Measurements from ENCODE around the gene ARPP19.
"Not testable (repeated sequence)": the region's sequence is repeated elsewhere in the genome, so short reads cannot be mapped to it uniquely, and the experiment has no call there.

ARPP19 gene

GRCh38 chr15:52546031-52546751 lies 22.6 kb downstream of the ARPP19 start:
- no peak for DNase-seq

GRCh38 chr15:52540374-52541012 lies 28.3 kb downstream of the ARPP19 start:
- DNase-seq: no peak

- no peak for DNase-seq
These were observed 31.4 kb downstream of the ARPP19 start for GRCh38 chr15:52537459-52537858.

- DNase-seq: no peak
These were observed 36.4 kb downstream of the ARPP19 start for GRCh38 chr15:52532427-52532826.

- no peak for DNase-seq
These were observed 38.9 kb downstream of the ARPP19 start for GRCh38 chr15:52529940-52530339.

- peak in 1 of 2 experiments; percentile 48 for DNase-seq
These were observed 39.4 kb downstream of the ARPP19 start for GRCh38 chr15:52529341-52529924.

- DNase-seq: no peak
These were observed 40.1 kb downstream of the ARPP19 start, which contains the start of gene MYO5A for GRCh38 chr15:52528564-52529340. Gene MYO5A (minus strand): TSS chr15:52528880. CDS start chr15:52528806, 74 bp downstream.

GRCh38 chr15:52527911-52528563 lies 40.8 kb downstream of the ARPP19 start:
- peak in 1 of 2 experiments; percentile 46 for DNase-seq

- no peak for DNase-seq
These were observed 41.5 kb downstream of the ARPP19 start for GRCh38 chr15:52527196-52527910.

GRCh38 chr15:52524223-52525136 lies 44.4 kb downstream of the ARPP19 start:
- no peak for DNase-seq

GRCh38 chr15:52523647-52524046 lies 45.2 kb downstream of the ARPP19 start:
- DNase-seq: no peak

- DNase-seq: no peak
These were observed 45.6 kb downstream of the ARPP19 start for GRCh38 chr15:52523192-52523591.

- no peak for DNase-seq
These were observed 47.1 kb downstream of the ARPP19 start for GRCh38 chr15:52521682-52522081.

GRCh38 chr15:52520421-52520820 lies 48.4 kb downstream of the ARPP19 start:
- no peak for DNase-seq

- no peak for DNase-seq
These were observed 50.1 kb downstream of the ARPP19 start for GRCh38 chr15:52518487-52519371.

- no peak for DNase-seq
These were observed 51.8 kb downstream of the ARPP19 start for GRCh38 chr15:52517014-52517413.

- no peak for DNase-seq
These were observed 53.5 kb downstream of the ARPP19 start for GRCh38 chr15:52515343-52515742.

GRCh38 chr15:52514482-52514881 lies 54.3 kb downstream of the ARPP19 start:
- DNase-seq: no peak

- DNase-seq: not testable (repeated sequence)
These were observed 56.0 kb downstream of the ARPP19 start for GRCh38 chr15:52512869-52513268.

- DNase-seq: no peak
These were observed 57.7 kb downstream of the ARPP19 start for GRCh38 chr15:52511084-52511483.

All from cerebellar nuclear complex (tissue), 1 donor.